H9 (cell line): ENCODE measurements around the gene TOM1L2. TPM values are rescaled to one million over a fixed set of nuclear protein-coding genes. Genes with fewer than 3 reads are reported as not detected.

Experiments used
- DNase-seq: peaks from one replicate; pipeline ENCODE4 v3.0.0-alpha.2; 2017
- H2AFZ ChIP-seq: one replicate; pipeline ENCODE4 v1.6.1; 2013; ENCODE audit warnings: mild to moderate bottlenecking, low read length, control low read depth, moderate library complexity
- H2AK5ac ChIP-seq: 2 replicates; pipeline ENCODE4 v1.6.1; 2013; ENCODE audit warnings: low read length, control low read depth, mixed read lengths; ENCODE audit not compliant: insufficient read length
- H2BK120ac ChIP-seq: one replicate; pipeline ENCODE4 v1.6.1; 2013; ENCODE audit warnings: low read depth, mild to moderate bottlenecking, low read length, control low read depth, inconsistent platforms; ENCODE audit not compliant: poor library complexity, severe bottlenecking
- H2BK12ac ChIP-seq: 2 replicates; pipeline ENCODE4 v1.6.1; 2013; ENCODE audit warnings: low read length, control low read depth, mixed read lengths, low read depth; ENCODE audit not compliant: insufficient read length
- H2BK15ac ChIP-seq: 2 replicates; pipeline ENCODE4 v1.6.1; 2013; ENCODE audit warnings: low read depth, low read length, control low read depth
- H2BK20ac ChIP-seq: one replicate; pipeline ENCODE4 v1.6.1; 2013; ENCODE audit warnings: low read depth, mild to moderate bottlenecking, low read length, control low read depth, inconsistent platforms; ENCODE audit not compliant: poor library complexity, severe bottlenecking
- H2BK5ac ChIP-seq: 2 replicates; pipeline ENCODE4 v1.6.1; 2013; ENCODE audit warnings: low read length, control low read depth, mixed read lengths; ENCODE audit not compliant: insufficient read length
- H3K14ac ChIP-seq: 2 replicates; pipeline ENCODE4 v1.6.1; 2013; ENCODE audit warnings: low read length, control low read depth; ENCODE audit not compliant: insufficient read depth
- H3K18ac ChIP-seq: 2 replicates; pipeline ENCODE4 v1.6.1; 2013; ENCODE audit warnings: low read depth, mild to moderate bottlenecking, mixed read lengths, low read length, control low read depth; ENCODE audit not compliant: insufficient read length
- H3K23ac ChIP-seq: 2 replicates; pipeline ENCODE4 v1.6.1; 2013; ENCODE audit warnings: low read length, control low read depth, mixed read lengths, low read depth; ENCODE audit not compliant: insufficient read length
- H3K23me2 ChIP-seq: 2 replicates; pipeline ENCODE4 v1.6.1; 2013; ENCODE audit warnings: low read depth, mild to moderate bottlenecking, mixed read lengths, low read length, control low read depth; ENCODE audit not compliant: insufficient read length, poor library complexity, severe bottlenecking
- H3K27ac ChIP-seq: 2 replicates; pipeline ENCODE4 v1.5.1; 2013; ENCODE audit warnings: low read length, control low read depth, mixed read lengths, low read depth; ENCODE audit not compliant: insufficient read length
- H3K27me3 ChIP-seq: 2 replicates; pipeline ENCODE4 v1.6.1; 2013; ENCODE audit warnings: low read length, control low read depth, inconsistent platforms; ENCODE audit not compliant: insufficient read depth
- H3K4ac ChIP-seq: 2 replicates; pipeline ENCODE4 v1.6.1; 2013; ENCODE audit warnings: low read depth, mild to moderate bottlenecking, control low read depth, inconsistent platforms, low read length, moderate library complexity
- H3K4me1 ChIP-seq: 2 replicates; pipeline ENCODE4 v1.6.1; 2013; ENCODE audit warnings: low read length, control low read depth, inconsistent platforms; ENCODE audit not compliant: insufficient read depth
- H3K4me2 ChIP-seq: 2 replicates; pipeline ENCODE4 v1.6.1; 2013; ENCODE audit warnings: low read length, control low read depth, mixed read lengths; ENCODE audit not compliant: insufficient read length, insufficient read depth
- H3K56ac ChIP-seq: 2 replicates; pipeline ENCODE4 v1.6.1; 2013; ENCODE audit warnings: low read depth, mild to moderate bottlenecking, mixed read lengths, low read length, control low read depth; ENCODE audit not compliant: insufficient read length
- H3K79me1 ChIP-seq: 2 replicates; pipeline ENCODE4 v1.6.1; 2013; ENCODE audit warnings: low read depth, mild to moderate bottlenecking, moderate library complexity, low read length, control low read depth, inconsistent platforms; ENCODE audit not compliant: insufficient read depth, poor library complexity, severe bottlenecking
- H3K79me2 ChIP-seq: 2 replicates; pipeline ENCODE4 v1.6.1; 2013; ENCODE audit warnings: low read length, control low read depth, inconsistent platforms; ENCODE audit not compliant: insufficient read depth
- H3K9ac ChIP-seq: 2 replicates; pipeline ENCODE4 v1.6.1; 2013; ENCODE audit warnings: low read length, control low read depth, mixed read lengths; ENCODE audit not compliant: insufficient read length; ENCODE audit errors: extremely low read depth
- H3K9me3 ChIP-seq: one replicate; pipeline ENCODE4 v1.6.1; 2013; ENCODE audit warnings: low read depth, low read length, inconsistent platforms; ENCODE audit not compliant: control insufficient read depth
- H3T11ph ChIP-seq: one replicate; pipeline ENCODE4 v1.6.1; 2013; ENCODE audit warnings: mild to moderate bottlenecking, low read length, control low read depth, inconsistent platforms
- H4K20me1 ChIP-seq: one replicate; pipeline ENCODE4 v1.6.1; 2013; ENCODE audit not compliant: control insufficient read depth, insufficient read length, insufficient read depth
- H4K5ac ChIP-seq: 2 replicates; pipeline ENCODE4 v1.6.1; 2013; ENCODE audit warnings: low read depth, mild to moderate bottlenecking, mixed read lengths, low read length, control low read depth; ENCODE audit not compliant: insufficient read length
- H4K8ac ChIP-seq: replicated peaks from 2 replicates; pipeline ENCODE4 v1.6.1; 2013; ENCODE audit warnings: low read length, control low read depth, mixed read lengths, low read depth; ENCODE audit not compliant: insufficient read length
- H4K91ac ChIP-seq: 2 replicates; pipeline ENCODE4 v1.6.1; 2013; ENCODE audit warnings: low read depth, mild to moderate bottlenecking, moderate library complexity, mixed read lengths, low read length, control low read depth; ENCODE audit not compliant: insufficient read length
- H3K27ac Mint-ChIP-seq, 3 experiments: 2 replicates in 2 of 3; 3 replicates in 1 of 3; pipeline ENCODE4 v1.8.0; 2020 to 2021; ENCODE audit warnings: mixed read lengths in 3 of 3, mild to moderate bottlenecking in 1 of 3, moderate library complexity in 1 of 3
- H3K27me3 Mint-ChIP-seq: 2 replicates; pipeline ENCODE4 v1.8.0; 2021; ENCODE audit warnings: low read depth, mild to moderate bottlenecking, moderate library complexity, mixed read lengths
- H3K36me3 Mint-ChIP-seq, 3 experiments: 2 replicates in 2 of 3; 3 replicates in 1 of 3; pipeline ENCODE4 v1.8.0; 2020 to 2021; ENCODE audit warnings: low read depth in 3 of 3, mixed read lengths in 3 of 3; ENCODE audit not compliant: insufficient read depth in 1 of 3
- H3K4me1 Mint-ChIP-seq, 2 experiments: 2 replicates each; pipeline ENCODE4 v1.8.0; 2020; ENCODE audit warnings: mixed read lengths in 2 of 2
- H3K4me3 Mint-ChIP-seq, 2 experiments: 2 replicates in 1 of 2; 3 replicates in 1 of 2; pipeline ENCODE4 v1.8.0; 2020 to 2021; ENCODE audit warnings: mild to moderate bottlenecking in 2 of 2, mixed read lengths in 2 of 2, moderate library complexity in 1 of 2
- H3K9me3 Mint-ChIP-seq, 2 experiments: 2 replicates in 1 of 2; 3 replicates in 1 of 2; pipeline ENCODE4 v1.8.0; 2020; ENCODE audit warnings: mild to moderate bottlenecking in 2 of 2, mixed read lengths in 2 of 2, moderate library complexity in 1 of 2
- WGBS: extraction: QIAGEN DNeasy Blood & Tissue Kit; methylation state at CpG from one replicate; pipeline ENCODE4 v1.1.7; 2013; ENCODE audit warnings: missing lambda C conversion rate, low lambda C conversion rate, mixed read lengths; ENCODE audit not compliant: insufficient read length; ENCODE audit errors: extremely low coverage; 5-methylcytosine and 5-hydroxymethylcytosine counted together
- total RNA-seq: library from RNA; stranded (reverse); gene quantifications from 2 replicates; pipeline ENCODE4 v1.2.1, GENCODE V29; 2021
- TF ChIP-seq, protein P1 (sequence below): fragments of 200-600 bp; sonication (generic); conservative IDR thresholded peaks from 3 replicates; pipeline ENCODE4 v1.8.0; 2021; ENCODE audit warnings: antibody characterized with exemption, mild to moderate bottlenecking

Gene TOM1L2
- total RNA-seq, 1 experiment from 2014 or later: 4.6 TPM

DNA sequence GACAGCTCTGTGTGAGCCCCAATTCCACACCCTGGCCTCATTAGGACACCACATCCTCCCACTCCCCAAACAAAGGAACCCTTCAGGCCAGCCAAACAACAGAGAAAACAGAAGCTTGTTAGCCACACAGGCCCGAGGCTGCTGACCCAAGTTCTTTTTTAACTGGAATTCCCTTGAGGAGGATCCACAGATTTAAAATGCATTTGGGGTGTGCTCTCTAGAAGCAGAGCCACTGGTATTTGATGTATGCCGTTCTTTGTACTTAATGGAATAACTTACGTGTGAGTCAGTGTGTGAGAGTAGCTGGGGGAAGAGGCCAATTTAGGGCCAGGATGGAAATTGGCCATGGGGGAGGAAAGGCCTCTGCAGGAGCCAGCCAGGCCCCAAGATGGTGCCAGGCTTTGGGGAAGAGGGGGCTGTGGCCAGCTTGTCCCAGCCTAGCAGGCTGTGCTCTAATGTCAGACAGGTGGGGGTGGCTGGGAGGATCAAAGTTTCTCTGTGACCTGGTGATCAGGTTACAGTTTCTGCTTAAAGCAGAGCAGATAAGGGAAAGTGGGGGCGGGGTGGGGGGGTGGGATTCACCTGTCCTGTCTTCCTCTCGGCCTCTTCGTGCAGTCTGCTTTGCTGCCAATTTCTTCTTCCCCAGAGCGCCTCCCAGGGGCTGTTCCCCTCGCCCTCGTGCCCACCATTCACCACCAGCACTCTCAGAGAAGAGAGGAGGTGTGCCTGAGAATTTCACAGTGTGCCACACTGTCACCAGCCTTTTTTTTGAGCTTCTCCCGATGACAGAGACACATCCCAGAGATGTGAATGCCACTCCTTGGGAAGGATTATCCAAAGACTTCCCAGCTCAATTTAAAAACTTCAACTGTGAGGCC, 50.8 kb downstream of the TOM1L2 start:
- H2BK5ac ChIP-seq: peak overlapping the region; percentile 80
- DNase-seq: peak; percentile 86

More for the DNA sequence above, 50.8 kb downstream of the TOM1L2 start:
- 0 out of 5 replicates have a peak, but pooled peaks cover 0 to 2% of the 10 kb centered on the region in 2 experiments for H3K9me3 Mint-ChIP-seq
- H3K27ac ChIP-seq: peak overlapping the region; percentile 85
- H4K8ac ChIP-seq: no peak overlapping the region
- no peak overlapping the region for H2BK12ac ChIP-seq
- H3K23me2 ChIP-seq: no peaks in the 10 kb centered on the region
- no peaks in the 10 kb centered on the region for H4K20me1 ChIP-seq
- H2AFZ ChIP-seq: peak overlapping the region; percentile 63
- peaks cover 3% of the 10 kb centered on the region; the same call in 1 of the 2 replicates for H3K4me1 ChIP-seq
- H3K18ac ChIP-seq: peak overlapping the region; percentile 71
- H3K9me3 ChIP-seq: no peaks in the 10 kb centered on the region
- no peak overlapping the region for H3K23ac ChIP-seq
- H3K79me2 ChIP-seq: no peaks in the 10 kb centered on the region
- no peak overlapping the region for H2BK20ac ChIP-seq
- TF ChIP-seq, protein P1, sequence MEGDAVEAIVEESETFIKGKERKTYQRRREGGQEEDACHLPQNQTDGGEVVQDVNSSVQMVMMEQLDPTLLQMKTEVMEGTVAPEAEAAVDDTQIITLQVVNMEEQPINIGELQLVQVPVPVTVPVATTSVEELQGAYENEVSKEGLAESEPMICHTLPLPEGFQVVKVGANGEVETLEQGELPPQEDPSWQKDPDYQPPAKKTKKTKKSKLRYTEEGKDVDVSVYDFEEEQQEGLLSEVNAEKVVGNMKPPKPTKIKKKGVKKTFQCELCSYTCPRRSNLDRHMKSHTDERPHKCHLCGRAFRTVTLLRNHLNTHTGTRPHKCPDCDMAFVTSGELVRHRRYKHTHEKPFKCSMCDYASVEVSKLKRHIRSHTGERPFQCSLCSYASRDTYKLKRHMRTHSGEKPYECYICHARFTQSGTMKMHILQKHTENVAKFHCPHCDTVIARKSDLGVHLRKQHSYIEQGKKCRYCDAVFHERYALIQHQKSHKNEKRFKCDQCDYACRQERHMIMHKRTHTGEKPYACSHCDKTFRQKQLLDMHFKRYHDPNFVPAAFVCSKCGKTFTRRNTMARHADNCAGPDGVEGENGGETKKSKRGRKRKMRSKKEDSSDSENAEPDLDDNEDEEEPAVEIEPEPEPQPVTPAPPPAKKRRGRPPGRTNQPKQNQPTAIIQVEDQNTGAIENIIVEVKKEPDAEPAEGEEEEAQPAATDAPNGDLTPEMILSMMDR: peak; percentile 27; the same call in 1 of the 3 replicates
- H3K4ac ChIP-seq: no peak overlapping the region
- H3K4me2 ChIP-seq: peak overlapping the region; percentile 8
- no peak overlapping the region for H4K5ac ChIP-seq
- no peak overlapping the region for H3K56ac ChIP-seq
- H3K14ac ChIP-seq: no peak overlapping the region
- peak overlapping the region; percentile 64 to 92 (median 90) for H3K27ac Mint-ChIP-seq
- H2AK5ac ChIP-seq: no peak overlapping the region
- no peaks in the 10 kb centered on the region for H3K27me3 Mint-ChIP-seq
- no peaks in the 10 kb centered on the region for H3K27me3 ChIP-seq
- H2BK120ac ChIP-seq: no peak overlapping the region
- H3K36me3 Mint-ChIP-seq: no peaks in the 10 kb centered on the region
- no peak overlapping the region for H4K91ac ChIP-seq
- H3K4me3 Mint-ChIP-seq: peak overlapping the region in 1 of 2 experiments; percentile 25; a peak in 2 of 5 replicates
- WGBS: no CpG with 5 or more reads among the region's 10 CpGs
- no peak overlapping the region for H3K9ac ChIP-seq
- H3K4me1 Mint-ChIP-seq: peaks cover 23 to 30% of the 10 kb centered on the region in 2 experiments
- peak overlapping the region; percentile 39 for H3T11ph ChIP-seq
- H3K79me1 ChIP-seq: no peaks in the 10 kb centered on the region
- H2BK15ac ChIP-seq: no peak overlapping the region
